GM12875 (cell line): ENCODE measurements around the gene IRF3.
"Not testable (repeated sequence)": the region's sequence is repeated elsewhere in the genome, so short reads cannot be mapped to it uniquely, and the experiment has no call there.

Source experiments
- H3K4me3 ChIP-seq: one replicate; pipeline ENCODE4 v1.5.1; 2011; ENCODE audit warnings: low read depth, low read length, control low read depth
- TF ChIP-seq, protein P1 (sequence below): IDR thresholded peaks from 2 replicates; pipeline ENCODE4 v1.5.1; 2011; ENCODE audit warnings: low read depth, mild to moderate bottlenecking, control low read depth, inconsistent platforms, low read length, moderate library complexity, borderline replicate concordance; ENCODE audit not compliant: insufficient read depth

The IRF3 gene

DNA sequence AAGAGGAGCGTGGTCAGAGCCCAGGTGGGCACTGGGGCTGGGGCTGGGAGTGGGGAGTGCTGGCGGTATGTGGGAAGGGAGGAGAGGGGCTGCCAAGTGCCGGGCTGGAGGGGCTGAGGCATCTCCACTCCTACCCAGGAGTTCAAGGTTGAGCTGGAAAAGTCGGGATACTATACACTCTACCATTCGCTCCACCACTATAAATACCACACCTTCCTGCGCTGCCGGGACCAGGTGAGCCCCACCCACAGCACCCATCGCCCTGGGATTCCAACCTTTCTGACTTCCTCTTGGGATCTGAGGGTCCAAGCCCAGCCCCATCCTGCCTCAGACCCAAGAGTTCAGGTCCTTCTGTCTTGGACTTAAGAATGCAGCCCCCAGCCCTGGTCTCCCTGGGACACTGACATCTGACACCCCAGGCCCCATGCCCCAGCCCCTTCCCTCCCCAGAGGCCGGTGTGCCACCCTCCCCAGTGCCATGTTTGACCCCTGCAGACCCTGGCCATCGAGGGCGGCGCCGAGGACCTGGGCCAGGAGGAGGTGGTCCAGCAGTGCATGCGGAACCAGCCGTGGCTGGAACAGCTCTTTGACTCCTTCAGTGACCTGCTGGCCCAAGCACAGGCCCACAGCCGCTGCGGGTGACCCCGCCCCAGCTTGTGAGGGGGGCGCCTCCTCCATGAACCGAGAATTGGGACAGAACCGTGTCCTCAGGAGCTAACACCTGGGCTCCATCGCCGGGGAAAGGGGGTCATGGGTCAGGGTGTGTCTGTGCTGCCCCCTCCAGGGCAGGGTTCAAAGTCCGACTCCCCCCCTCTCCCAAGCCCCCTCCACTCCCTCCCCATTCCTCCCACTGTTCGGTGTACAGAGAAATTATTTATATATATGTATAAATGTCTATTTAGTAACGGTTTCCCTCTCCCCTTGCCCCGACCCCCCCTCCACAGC, 40.4 kb downstream of the IRF3 start:
- TF ChIP-seq, protein P1, sequence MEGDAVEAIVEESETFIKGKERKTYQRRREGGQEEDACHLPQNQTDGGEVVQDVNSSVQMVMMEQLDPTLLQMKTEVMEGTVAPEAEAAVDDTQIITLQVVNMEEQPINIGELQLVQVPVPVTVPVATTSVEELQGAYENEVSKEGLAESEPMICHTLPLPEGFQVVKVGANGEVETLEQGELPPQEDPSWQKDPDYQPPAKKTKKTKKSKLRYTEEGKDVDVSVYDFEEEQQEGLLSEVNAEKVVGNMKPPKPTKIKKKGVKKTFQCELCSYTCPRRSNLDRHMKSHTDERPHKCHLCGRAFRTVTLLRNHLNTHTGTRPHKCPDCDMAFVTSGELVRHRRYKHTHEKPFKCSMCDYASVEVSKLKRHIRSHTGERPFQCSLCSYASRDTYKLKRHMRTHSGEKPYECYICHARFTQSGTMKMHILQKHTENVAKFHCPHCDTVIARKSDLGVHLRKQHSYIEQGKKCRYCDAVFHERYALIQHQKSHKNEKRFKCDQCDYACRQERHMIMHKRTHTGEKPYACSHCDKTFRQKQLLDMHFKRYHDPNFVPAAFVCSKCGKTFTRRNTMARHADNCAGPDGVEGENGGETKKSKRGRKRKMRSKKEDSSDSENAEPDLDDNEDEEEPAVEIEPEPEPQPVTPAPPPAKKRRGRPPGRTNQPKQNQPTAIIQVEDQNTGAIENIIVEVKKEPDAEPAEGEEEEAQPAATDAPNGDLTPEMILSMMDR = no peak
- no peak overlapping the region for H3K4me3 ChIP-seq

DNA sequence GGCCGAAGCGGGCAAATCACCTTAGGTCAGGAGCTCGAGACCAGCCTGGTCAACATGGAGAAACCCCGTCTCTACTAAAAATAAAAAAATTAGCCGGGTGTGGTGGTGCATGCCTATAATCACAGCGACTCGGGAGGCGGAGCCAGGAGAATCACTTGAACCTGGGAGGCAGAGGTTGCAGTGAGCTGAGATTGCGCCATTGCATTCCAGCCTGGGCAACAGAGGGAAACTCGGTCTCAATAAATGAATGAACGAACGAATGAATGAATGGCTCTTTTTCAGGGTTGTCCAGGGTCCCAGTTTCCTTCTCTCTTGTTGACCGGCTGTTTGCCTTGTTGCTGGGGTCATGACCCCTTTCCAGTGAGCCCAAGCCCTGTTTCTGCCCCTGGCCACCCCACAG, 47.8 kb downstream of the IRF3 start:
- not testable (repeated sequence) for H3K4me3 ChIP-seq

DNA sequence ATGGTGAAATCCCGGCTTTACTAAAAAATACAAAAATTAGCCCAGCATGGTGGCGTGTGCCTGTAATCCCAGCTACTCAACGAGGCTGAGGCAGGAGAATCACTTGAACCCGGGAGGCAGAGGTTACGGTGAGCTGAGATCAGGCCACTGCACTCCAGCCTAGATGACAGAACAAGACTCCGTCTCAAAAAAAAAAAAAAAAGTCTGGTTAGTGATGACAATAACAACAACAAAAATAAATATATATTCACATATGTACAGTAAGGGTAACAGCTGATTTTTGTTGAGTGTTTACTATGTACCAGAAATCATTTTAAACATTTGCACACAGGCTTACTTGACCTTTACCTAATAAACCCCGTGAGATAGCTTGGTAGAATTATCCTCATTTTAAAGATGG, 48.7 kb downstream of the IRF3 start:
- no peak overlapping the region for H3K4me3 ChIP-seq
- TF ChIP-seq, protein P1 = no peak

DNA sequence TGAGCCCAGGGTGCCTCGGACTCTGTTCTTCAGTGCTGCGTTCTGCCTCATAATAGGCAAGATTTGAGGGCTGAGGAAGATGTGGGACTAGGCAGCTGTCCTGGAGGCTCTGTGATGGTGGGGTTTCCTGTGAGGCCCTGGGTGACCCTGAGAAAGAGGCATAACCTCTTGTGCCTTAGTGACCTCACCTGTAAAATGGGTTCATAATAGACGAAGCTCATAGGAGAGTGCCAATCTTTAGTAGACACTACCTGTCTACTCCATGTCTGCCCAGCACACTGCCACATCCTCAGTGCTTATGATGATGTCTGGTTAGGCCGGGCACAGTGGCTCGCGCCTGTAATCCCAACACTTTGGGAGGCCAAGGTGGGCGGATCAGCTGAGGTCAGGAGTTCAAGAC, 49.1 kb downstream of the IRF3 start:
- no peak overlapping the region for H3K4me3 ChIP-seq
- TF ChIP-seq, protein P1 = no peak

DNA sequence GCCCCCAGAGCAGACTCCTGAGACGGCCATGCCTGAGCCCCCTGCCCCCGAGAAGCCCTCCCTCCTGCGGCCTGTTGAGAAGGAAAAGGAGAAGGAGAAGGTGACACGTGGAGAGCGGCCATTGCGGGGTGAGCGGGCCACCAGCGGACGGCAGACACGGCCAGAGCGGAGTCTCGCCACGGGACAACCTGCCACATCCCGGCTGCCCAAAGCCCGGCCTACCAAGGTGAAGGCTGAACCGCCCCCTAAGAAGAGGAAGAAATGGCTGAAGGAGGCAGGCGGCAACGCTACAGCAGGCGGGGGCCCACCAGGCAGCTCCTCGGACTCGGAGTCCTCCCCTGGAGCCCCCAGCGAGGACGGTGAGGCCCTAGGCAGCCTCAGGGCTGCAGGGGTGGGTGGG, 49.8 kb downstream of the IRF3 start:
- H3K4me3 ChIP-seq = no peak overlapping the region
- TF ChIP-seq, protein P1 = no peak

DNA sequence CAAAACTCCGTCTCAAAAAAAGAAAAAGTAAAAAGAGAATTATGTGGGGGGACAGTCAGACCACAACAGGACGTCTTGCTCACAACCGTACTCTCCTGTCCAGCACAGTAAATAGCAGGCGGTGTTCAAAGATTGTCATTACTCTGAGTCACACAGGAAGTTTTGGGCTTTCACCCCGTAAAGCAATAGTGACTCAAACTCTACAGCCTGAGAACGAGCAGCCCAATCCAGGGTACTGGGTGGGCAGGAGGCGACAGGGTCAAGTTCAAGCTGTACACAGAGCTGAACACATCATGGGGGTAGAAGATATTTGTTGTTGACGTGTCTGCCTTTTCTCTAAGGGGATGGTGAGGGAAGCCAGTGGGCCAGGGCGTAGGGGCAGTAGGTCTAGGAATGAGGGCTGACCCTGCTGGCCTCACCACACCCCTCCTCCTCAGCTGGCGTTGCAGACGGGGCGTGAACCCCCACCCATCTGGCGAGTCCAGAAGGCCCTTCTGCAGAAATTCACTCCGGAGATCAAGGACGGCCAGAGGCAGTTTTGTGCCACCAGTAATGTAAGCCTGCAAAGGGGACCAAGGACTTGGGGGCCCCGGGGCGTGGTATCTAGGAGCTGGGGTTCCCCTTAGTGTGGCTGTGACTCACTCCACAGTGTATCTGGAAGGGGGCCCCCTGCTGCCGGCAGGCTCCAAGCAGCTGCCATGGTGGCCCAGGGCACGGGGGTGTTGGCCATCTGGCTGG, 51.4 kb downstream of the IRF3 start:
- TF ChIP-seq, protein P1 = no peak
- H3K4me3 ChIP-seq = no peak overlapping the region

DNA sequence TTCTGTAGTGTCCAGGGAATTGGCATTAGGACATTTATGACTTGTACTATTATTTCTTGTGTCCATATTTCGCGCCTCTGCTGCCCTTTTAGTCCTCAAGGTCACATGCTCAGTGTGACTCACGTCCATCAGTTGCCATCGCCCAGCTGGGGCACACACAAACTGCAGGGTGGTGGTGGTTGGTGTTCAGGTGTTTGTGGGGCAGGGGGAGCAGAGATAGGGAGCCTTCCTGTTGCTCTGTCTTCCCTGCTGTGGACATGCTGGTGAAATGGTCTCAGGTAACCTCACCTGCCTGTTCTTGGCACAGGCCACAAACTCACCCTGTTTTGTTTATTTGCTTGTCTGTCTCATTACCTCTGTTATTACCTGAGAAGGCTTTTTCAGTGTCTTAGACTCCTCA, 52.3 kb downstream of the IRF3 start:
- no peak overlapping the region for H3K4me3 ChIP-seq
- TF ChIP-seq, protein P1 = no peak
